GM23248 (cell line): Measurements from ENCODE around the gene GSG1L. TPM values are rescaled to one million over a fixed set of nuclear protein-coding genes. Genes with fewer than 3 reads are reported as not detected.

Experiments used
- DNase-seq: peaks from one replicate; pipeline ENCODE4 v3.0.0-alpha.2; 2015
- H2AFZ ChIP-seq: fragments of 200-600 bp; sonication (generic); 2 replicates; pipeline ENCODE4 v1.6.1; 2016; ENCODE audit warnings: antibody characterized with exemption
- H3F3A ChIP-seq: fragments of 200-600 bp; sonication (generic); 2 replicates; pipeline ENCODE4 v1.6.1; 2016; ENCODE audit warnings: mild to moderate bottlenecking, antibody characterized with exemption, mixed run types; ENCODE audit not compliant: insufficient read depth
- H3K27ac ChIP-seq: fragments of 200-600 bp; sonication (generic); 2 replicates; pipeline ENCODE4 v1.5.1; 2016; ENCODE audit warnings: mild to moderate bottlenecking
- H3K27me3 ChIP-seq: fragments of 200-600 bp; sonication (generic); replicated peaks from 2 replicates; pipeline ENCODE4 v1.6.1; 2016; ENCODE audit warnings: mild to moderate bottlenecking; ENCODE audit not compliant: insufficient read depth
- H3K36me3 ChIP-seq: fragments of 200-600 bp; sonication (generic); 2 replicates; pipeline ENCODE4 v1.6.1; 2016; ENCODE audit warnings: low read depth, mild to moderate bottlenecking
- H3K4me1 ChIP-seq: fragments of 200-600 bp; sonication (generic); 2 replicates; pipeline ENCODE4 v1.6.1; 2016; ENCODE audit warnings: mild to moderate bottlenecking; ENCODE audit not compliant: insufficient read depth
- H3K4me2 ChIP-seq: fragments of 200-600 bp; sonication (generic); one replicate; pipeline ENCODE4 v1.6.1; 2016; ENCODE audit warnings: mild to moderate bottlenecking; ENCODE audit not compliant: unreplicated experiment
- H3K4me3 ChIP-seq: fragments of 200-600 bp; sonication (generic); 2 replicates; pipeline ENCODE4 v1.5.1; 2016; ENCODE audit warnings: mild to moderate bottlenecking
- H3K79me2 ChIP-seq: fragments of 200-600 bp; sonication (generic); 2 replicates; pipeline ENCODE4 v1.6.1; 2016; ENCODE audit warnings: mild to moderate bottlenecking; ENCODE audit not compliant: insufficient read depth
- H3K9ac ChIP-seq: fragments of 200-600 bp; sonication (generic); 2 replicates; pipeline ENCODE4 v1.6.1; 2016; ENCODE audit warnings: mild to moderate bottlenecking
- H3K9me2 ChIP-seq: fragments of 200-600 bp; sonication (generic); 2 replicates; pipeline ENCODE4 v1.6.1; 2016; ENCODE audit warnings: mixed run types, mild to moderate bottlenecking, moderate library complexity; ENCODE audit not compliant: insufficient read depth
- H3K9me3 ChIP-seq: fragments of 200-600 bp; sonication (generic); one replicate; pipeline ENCODE4 v1.6.1; 2017; ENCODE audit warnings: low read depth
- H4K20me1 ChIP-seq: fragments of 200-600 bp; sonication (generic); 2 replicates; pipeline ENCODE4 v1.6.0; 2016; ENCODE audit not compliant: insufficient read depth
- EZH2 ChIP-seq: fragments of 200-600 bp; sonication (generic); IDR thresholded peaks from 2 replicates; pipeline ENCODE4 v1.6.1; 2018; ENCODE audit warnings: antibody characterized with exemption, mild to moderate bottlenecking; ENCODE audit not compliant: insufficient read depth, poor library complexity, severe bottlenecking
- EZH2phosphoT487 ChIP-seq: fragments of 200-600 bp; sonication (generic); IDR thresholded peaks from 2 replicates; pipeline ENCODE4 v1.6.1; 2018; ENCODE audit warnings: antibody characterized with exemption, moderate library complexity, mild to moderate bottlenecking, low read depth; ENCODE audit not compliant: insufficient read depth
- WGBS, 2 experiments: methylation state at CpG; one replicate each; pipeline ENCODE4 v1.1.6; 2015 to 2017; ENCODE audit warnings: low lambda C conversion rate in 2 of 2, low coverage in 1 of 2; ENCODE audit errors: missing lambda C conversion rate in 2 of 2; 5-methylcytosine and 5-hydroxymethylcytosine counted together
- in situ Hi-C: fragments of 300-500 bp; cut with MboI; formaldehyde crosslinking; loops from 2 replicates; pipeline ENCODE4 v1.15.0; 2020
- polyA plus RNA-seq: library from polyadenylated mRNA; unstranded; fragments of >200 nt; fragmentation: Nextera tagmentation; extraction: Ambion mirVana; gene quantifications from 2 replicates; pipeline ENCODE4 v1.2.1, GENCODE V29; 2016
- total RNA-seq: library from RNA; depleted of rRNA; stranded (reverse); fragments of >200 nt; shearing (Covaris generic); gene quantifications from 2 replicates; pipeline ENCODE4 v1.2.3, GENCODE V29; 2014

GSG1L gene
- total and polyA plus RNA-seq, 2 experiments from 2014 or later: not detected

DNA sequence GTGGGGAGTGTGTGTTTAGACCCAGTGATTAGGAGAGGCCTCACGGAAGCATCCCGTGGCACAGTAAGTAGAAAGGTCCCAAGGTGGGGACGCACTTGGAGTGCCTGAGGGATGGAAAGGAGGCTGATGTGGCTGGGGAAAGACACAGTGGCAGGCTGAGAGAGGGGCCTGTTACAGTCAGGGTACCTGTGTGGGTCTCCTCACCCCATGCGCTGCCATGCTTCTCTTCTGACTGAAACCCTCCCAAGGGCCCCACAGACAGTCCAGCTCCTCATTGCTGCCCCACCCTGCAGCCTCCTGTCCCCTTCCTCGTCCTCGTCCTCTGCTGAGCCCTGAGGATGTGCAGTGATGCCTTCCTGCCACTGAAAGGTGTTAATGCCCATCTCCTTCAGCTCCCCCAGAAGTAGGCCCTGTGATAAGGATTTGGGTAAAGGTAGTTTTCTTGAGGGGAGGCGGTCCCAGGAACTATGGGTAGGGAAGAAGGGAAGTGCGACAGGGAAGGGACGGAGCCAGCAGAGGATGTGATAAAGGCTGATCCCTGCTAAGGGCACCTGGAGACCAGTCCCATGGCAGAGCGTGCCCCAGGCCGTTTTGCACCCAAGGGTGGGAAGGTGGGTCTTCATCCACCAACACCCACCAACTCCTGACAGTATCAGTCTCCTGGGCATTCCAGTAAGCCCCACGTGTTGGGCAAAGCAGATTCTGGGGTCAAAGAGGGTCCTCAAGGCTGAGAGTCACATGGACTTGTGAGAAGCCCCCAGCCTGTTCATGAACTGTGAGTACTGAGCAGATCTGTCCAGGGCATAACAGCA lies 237.2 kb downstream of the GSG1L start:
- H3K79me2 ChIP-seq: no peaks in the 10 kb centered on the region
- H3K9me3 ChIP-seq: no peaks in the 10 kb centered on the region
- no peaks in the 10 kb centered on the region for H3F3A ChIP-seq
- no peak for TF ChIP-seq EZH2phosphoT487
- no peak for TF ChIP-seq EZH2
- H4K20me1 ChIP-seq: no peaks in the 10 kb centered on the region
- H3K9ac ChIP-seq: no peak overlapping the region
- H3K4me3 ChIP-seq: no peak overlapping the region
- no peaks in the 10 kb centered on the region; the same call in 1 of the 2 replicates for H3K27me3 ChIP-seq
- H3K9me2 ChIP-seq: no peaks in the 10 kb centered on the region
- H3K36me3 ChIP-seq: no peaks in the 10 kb centered on the region
- H3K4me1 ChIP-seq: no peaks in the 10 kb centered on the region
- H3K4me2 ChIP-seq: no peak overlapping the region
- no peak overlapping the region for H3K27ac ChIP-seq
- no peak overlapping the region for H2AFZ ChIP-seq
- WGBS, 2 experiments: 53 to 55% methylated on average over 12 of the region's 12 CpGs
- in situ Hi-C loops: no loop called here
- DNase-seq: no peak

DNA sequence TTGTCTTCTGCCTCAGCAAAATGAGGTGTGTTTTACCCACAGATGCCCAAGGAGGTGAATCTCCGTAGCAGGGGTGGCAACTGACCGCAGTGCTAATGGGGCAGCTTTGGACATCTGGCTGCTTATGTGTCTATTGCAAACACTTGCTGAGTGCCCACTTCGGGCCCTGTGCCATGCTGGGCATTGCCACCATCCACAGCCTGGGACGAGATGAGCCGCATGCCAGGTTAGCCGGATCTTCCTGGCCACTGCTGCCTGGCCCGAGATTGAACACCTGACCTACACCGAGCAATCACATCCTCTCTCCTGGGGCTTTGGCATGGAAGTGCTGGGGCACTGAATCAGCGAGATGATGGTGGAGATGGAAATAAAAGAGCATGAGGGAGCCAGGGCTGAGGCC lies 238.7 kb downstream of the GSG1L start:
- WGBS, 2 experiments: 46 to 57% methylated on average over 7 to 9 of the region's 9 CpGs
- TF ChIP-seq EZH2phosphoT487: no peak
- no peak for TF ChIP-seq EZH2
- no peaks in the 10 kb centered on the region for H3K9me2 ChIP-seq

DNA sequence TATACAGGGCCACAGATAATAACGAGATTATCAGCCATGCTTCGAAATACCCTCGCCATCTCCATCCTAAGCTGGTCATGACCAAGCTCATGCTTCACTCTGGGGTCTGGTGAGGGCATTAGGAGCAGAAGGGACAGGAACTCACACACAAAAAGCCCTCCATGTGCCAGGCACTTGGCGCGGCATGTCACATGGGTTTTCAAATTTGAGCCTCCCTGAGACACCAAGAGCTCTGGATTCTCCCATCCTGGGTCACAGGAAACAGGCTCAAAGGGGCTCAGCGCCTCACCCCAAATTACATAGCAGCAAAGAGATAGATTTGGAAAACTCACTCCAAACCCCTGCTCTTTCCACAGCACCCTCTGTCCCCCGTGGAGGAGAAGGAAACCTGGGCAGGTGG lies 239.5 kb downstream of the GSG1L start:
- WGBS, 2 experiments: 56 to 58% methylated on average over 7 of the region's 7 CpGs
- Histone ChIP-seq H2AFZ (no peak overlapping the region), H3K27me3 (peaks cover 12% of the 10 kb centered on the region), H3K4me3 (no peak overlapping the region), H3K4me1 (no peaks in the 10 kb centered on the region), H3K79me2 (no peaks in the 10 kb centered on the region), H3K9ac (no peak overlapping the region), H3K9me3 (no peaks in the 10 kb centered on the region), H3K27ac (no peak overlapping the region), H3K36me3 (no peaks in the 10 kb centered on the region), H3F3A (no peaks in the 10 kb centered on the region), H3K9me2 (no peaks in the 10 kb centered on the region), H4K20me1 (no peaks in the 10 kb centered on the region), H3K4me2 (no peak overlapping the region)
- no peak for DNase-seq
- in situ Hi-C loops: no loop called here
- TF ChIP-seq EZH2phosphoT487 (no peak), EZH2 (no peak)

More for the DNA sequence above, 238.7 kb downstream of the GSG1L start:
- in situ Hi-C loops: no loop called here
- Histone ChIP-seq H3K27me3 (peaks cover 4% of the 10 kb centered on the region), H3K27ac (no peak overlapping the region), H4K20me1 (no peaks in the 10 kb centered on the region), H3K79me2 (no peaks in the 10 kb centered on the region), H3F3A (no peaks in the 10 kb centered on the region), H3K9me3 (no peaks in the 10 kb centered on the region), H3K36me3 (no peaks in the 10 kb centered on the region), H3K4me2 (no peak overlapping the region), H3K4me1 (no peaks in the 10 kb centered on the region), H2AFZ (no peak overlapping the region), H3K4me3 (no peak overlapping the region), H3K9ac (no peak overlapping the region)
- DNase-seq: no peak

DNA sequence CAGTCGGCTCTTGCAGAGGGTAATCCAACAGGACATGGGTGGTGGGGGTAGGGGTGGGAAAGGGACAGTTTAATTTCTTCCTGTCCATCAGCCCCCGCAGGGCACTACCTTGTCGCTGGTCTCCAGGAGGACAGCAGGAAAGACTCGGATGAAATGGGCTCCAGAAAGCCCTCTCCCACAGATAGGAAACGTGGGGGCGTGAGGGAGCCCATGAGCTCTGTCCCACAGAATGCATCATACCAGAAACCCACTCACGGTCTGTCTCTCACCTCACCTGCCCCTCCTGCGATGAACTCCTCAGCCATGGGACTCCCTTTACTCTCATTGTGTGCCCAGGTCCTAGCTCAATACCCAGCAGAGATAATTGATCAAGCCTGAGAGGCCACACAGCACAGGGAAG lies 240.1 kb downstream of the GSG1L start:
- no peaks in the 10 kb centered on the region for H4K20me1 ChIP-seq
- 31 to 42% methylated on average over 7 to 8 of the region's 8 CpGs for WGBS, 2 experiments

More for the DNA sequence above, 240.1 kb downstream of the GSG1L start:
- Histone ChIP-seq H3K4me1 (no peaks in the 10 kb centered on the region), H3K9me2 (no peaks in the 10 kb centered on the region), H3K36me3 (no peaks in the 10 kb centered on the region), H3F3A (no peaks in the 10 kb centered on the region), H2AFZ (no peak overlapping the region), H3K27ac (no peak overlapping the region), H3K27me3 (peaks cover 17% of the 10 kb centered on the region), H3K4me3 (no peak overlapping the region), H3K4me2 (no peak overlapping the region), H3K79me2 (no peaks in the 10 kb centered on the region), H3K9me3 (no peaks in the 10 kb centered on the region), H3K9ac (no peak overlapping the region)
- no peak for DNase-seq
- TF ChIP-seq EZH2phosphoT487 (no peak), EZH2 (no peak)
- in situ Hi-C loops: no loop called here
